GM12873 (cell line): Measurements from ENCODE around the gene KRTAP5-7.

ENCODE experiments used
- TF ChIP-seq, protein P1 (sequence below): IDR thresholded peaks from 2 replicates; pipeline ENCODE4 v1.5.1; 2012; ENCODE audit warnings: low read depth, mild to moderate bottlenecking, moderate library complexity, low read length, control low read depth; ENCODE audit not compliant: insufficient read depth; ENCODE audit errors: missing control alignments

KRTAP5-7 gene

DNA sequence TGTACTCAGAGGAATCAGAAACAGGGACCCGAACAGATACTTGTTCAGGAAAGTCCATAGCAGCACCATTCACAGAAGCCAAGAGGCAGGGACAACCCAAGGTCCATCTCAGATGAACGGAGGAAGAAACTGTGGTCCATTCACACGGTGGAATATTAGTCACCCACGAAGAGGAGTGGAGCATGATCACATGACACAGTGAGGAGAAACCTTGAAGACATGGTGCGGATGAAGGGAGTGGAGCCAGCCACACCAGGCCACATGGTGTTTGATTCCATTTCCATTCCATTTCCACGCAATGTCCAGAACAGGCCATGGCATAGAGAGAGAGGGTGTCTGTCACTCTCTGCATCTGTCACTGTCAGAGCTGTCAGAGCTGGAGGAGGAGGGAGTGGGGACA is 43.4 kb upstream of the KRTAP5-7 start:
- TF ChIP-seq, protein P1, sequence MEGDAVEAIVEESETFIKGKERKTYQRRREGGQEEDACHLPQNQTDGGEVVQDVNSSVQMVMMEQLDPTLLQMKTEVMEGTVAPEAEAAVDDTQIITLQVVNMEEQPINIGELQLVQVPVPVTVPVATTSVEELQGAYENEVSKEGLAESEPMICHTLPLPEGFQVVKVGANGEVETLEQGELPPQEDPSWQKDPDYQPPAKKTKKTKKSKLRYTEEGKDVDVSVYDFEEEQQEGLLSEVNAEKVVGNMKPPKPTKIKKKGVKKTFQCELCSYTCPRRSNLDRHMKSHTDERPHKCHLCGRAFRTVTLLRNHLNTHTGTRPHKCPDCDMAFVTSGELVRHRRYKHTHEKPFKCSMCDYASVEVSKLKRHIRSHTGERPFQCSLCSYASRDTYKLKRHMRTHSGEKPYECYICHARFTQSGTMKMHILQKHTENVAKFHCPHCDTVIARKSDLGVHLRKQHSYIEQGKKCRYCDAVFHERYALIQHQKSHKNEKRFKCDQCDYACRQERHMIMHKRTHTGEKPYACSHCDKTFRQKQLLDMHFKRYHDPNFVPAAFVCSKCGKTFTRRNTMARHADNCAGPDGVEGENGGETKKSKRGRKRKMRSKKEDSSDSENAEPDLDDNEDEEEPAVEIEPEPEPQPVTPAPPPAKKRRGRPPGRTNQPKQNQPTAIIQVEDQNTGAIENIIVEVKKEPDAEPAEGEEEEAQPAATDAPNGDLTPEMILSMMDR, result no peak

DNA sequence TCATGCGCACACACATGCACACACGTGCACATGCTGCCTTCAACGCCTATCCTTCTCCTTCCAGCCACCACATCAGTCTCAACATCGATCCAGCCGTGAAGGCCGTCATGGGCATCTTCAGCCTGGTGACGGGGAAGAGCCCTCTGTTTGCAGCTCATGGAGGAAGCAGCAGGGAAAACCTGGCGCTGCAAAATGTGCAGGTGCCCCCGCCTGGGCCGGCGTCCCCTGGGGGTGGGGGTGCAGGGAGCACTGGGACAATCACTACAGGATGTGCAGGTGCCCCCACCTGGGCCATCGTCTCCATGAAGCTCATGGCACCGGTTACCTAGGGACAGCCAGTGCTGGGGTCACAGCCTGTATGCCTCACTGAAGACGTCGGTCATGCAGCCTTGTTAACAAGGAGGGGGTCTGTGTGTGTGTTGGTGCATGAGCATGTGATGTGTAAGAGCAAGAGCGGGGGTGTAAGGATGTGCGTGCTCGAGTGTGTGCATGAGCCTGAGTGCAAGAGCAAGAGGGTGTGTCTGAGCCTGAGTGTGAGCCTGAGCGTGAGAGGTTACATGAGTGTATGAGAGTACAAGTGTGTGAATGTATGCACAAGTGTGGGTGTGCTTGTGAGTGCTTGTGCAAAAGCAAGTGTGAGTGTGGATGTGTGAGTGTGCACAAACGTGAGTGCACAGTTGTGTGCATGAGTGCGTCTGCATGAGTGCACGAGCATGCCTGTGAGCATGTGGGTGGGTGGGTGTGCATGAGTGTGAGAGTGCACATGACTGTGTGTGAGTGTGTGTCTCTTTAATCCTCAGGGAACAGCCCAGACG is 42.6 kb upstream of the KRTAP5-7 start:
- TF ChIP-seq, protein P1, result no peak

DNA sequence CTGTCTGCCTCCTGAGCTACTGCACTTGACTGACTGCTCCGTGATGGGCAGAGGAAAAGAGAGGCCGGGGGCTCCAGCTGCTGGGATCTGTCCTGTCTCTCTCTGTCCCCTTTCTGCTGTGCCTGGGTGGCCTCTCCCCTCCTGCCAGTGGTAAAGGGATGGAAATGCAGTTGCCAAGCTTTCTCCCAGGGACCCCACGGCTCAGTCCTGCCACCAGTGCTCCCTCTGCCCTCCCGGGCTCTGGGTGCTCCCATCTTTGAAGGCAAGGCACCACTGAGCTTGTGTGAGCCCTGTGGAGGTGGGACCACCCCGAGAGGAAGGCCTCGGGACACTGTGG is 42.0 kb upstream of the KRTAP5-7 start:
- TF ChIP-seq, protein P1, result no peak

DNA sequence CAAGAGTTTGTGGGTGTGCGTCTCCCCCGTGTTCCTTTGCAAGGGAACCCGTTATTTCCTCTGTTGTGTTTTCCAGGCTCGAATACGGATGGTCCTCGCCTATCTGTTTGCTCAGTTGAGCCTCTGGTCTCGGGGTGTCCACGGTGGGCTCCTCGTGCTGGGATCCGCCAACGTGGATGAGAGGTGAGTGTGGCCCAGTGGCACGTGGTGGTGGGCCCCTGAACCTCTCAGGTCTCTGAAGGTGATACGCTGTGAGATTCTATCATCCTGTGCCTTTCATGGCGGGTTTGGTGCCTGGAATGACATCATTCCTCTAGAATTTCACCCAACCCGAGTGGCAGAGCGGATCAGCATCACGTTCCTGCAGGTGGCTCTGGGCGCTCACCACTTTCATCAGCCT is 41.6 kb upstream of the KRTAP5-7 start:
- TF ChIP-seq, protein P1, result no peak

DNA sequence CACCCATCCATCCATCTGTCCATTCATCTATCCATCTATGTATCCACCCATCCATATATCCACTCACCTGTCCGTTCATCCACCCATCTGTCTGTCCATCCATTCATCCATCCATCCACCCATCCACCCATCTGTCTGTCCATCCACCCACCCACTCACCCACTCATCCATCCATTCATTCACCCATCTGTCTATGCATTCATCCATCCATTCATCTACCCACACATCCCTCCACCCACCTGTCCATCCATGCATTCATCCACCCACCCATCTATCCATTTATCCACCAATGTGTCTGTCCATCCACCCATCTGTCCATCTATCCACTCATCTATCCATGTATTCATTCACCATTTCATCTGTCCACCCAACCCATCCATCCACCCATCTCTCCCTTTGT is 40.7 kb upstream of the KRTAP5-7 start:
- TF ChIP-seq, protein P1, result no peak

DNA sequence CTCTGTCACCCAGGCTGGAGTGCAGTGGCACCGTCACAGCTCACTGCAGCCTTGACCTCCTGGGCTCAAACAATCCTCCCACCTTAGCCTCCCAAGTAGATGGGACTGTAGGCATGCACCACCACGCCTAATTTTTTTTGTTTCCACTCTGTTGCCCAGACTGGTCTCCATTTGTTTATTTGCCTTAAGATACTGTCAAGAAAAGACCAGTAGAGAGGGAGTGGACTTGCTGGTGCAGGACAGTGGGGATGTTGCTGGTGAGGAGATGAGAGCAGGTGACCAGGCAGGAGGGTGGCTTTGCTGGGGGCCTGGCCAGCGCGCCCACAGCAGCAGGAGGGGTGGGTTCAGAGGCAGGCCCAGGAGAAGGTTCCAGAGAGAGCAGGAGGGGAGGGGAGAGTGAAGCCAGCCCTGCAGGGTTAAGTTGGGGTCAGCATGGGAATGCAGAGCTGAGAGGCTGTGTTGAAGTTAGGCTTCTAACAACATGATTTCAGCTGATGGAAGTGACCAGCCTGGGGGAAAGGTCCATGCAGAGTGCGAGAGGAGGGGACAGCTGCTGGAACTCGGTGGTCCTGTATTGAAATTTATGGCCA is 38.3 kb upstream of the KRTAP5-7 start:
- TF ChIP-seq, protein P1, result no peak

DNA sequence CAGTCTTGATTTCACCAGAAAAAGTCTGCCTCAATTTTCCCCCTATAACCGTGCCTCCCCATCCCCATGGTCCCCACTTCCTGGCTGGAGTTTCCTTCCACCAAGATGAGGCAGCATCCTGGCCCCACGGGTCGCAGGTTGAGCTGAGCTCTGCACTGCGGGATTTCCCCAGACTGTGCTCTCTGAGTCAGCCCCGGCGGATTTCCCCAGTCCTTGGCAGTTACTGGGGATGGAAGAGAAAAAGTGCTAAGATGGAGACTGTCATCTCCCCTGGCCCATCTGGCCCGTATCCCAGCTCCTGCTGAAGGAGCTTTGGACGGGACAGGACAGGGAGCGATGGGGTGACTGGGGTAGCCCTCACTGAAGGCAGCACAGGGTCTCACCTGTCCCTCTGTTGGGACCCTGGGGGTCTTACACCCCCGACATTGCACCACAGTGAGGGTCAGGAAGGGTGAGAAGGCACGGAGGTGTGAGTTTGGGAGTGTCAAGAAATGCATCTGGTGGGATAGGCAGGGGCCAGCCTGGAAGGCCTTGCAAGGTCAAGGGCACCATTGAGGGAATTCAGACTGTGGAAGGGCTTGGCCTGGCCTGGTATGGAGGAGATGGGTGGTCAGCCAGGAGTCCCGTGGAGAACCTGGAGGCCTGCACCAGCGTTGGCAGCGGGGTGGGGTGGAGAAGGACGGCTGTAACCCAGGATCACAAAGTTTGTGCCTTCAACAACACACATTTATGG is 37.6 kb upstream of the KRTAP5-7 start:
- TF ChIP-seq, protein P1, result no peak
